ENCODE data around the gene PPP2R5E. TPM values are rescaled to one million over a fixed set of nuclear protein-coding genes. Genes with fewer than 3 reads are reported as not detected.

PPP2R5E gene
- total and polyA plus RNA-seq, 2 experiments from 2014 or later, result 21.8 to 31.8 TPM

DNA sequence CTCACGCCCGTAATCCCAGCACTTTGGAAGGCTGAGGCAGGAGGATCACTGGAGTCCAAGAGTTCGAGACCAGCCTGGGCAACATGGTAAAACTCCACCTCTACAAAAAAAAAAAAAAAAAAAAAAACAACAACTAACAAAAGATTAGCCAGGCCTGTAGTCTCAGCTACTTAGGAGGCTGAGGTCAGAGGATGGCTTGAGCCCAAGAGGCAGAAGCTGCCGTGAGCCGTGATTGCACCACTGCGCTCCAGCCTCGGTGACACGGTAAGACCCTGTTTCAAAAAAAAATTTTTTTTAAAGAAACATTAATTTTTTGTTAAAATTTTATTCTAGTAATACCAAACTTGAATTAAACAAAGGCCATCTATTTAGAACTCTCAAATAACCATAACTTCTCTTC lies 77.8 kb downstream of the PPP2R5E start:
- no peak for TF ChIP-seq EZH2 (IDR thresholded peaks at IDR 0.05; ENCODE audit: insufficient read depth, poor library complexity, severe bottlenecking)
- TF ChIP-seq EZH2phosphoT487 (IDR thresholded peaks at IDR 0.05; ENCODE audit: insufficient read depth, low read depth), result no peak
- Histone ChIP-seq H3K9me2 (ENCODE audit: insufficient read depth) (no peaks in the 10 kb centered on the region), H3K4me1 (ENCODE audit: insufficient read depth) (peaks cover under 1% of the 10 kb centered on the region; the same call in 1 of the 2 replicates), H3K4me3 (no peak overlapping the region), H4K20me1 (ENCODE audit: insufficient read depth) (no peaks in the 10 kb centered on the region; the same call in 1 of the 2 replicates), H3F3A (ENCODE audit: insufficient read depth) (no peaks in the 10 kb centered on the region), H3K9ac (no peak overlapping the region), H3K79me2 (ENCODE audit: insufficient read depth) (peaks cover 100% of the 10 kb centered on the region), H3K4me2 (ENCODE audit: unreplicated experiment) (no peak overlapping the region), H3K27me3 (replicated peaks; ENCODE audit: insufficient read depth) (no peaks in the 10 kb centered on the region), H2AFZ (no peak overlapping the region), H3K27ac (no peak overlapping the region), H3K36me3 (ENCODE audit: low read depth) (no peaks in the 10 kb centered on the region), H3K9me3 (ENCODE audit: low read depth) (no peaks in the 10 kb centered on the region)
- in situ Hi-C loops (cut with MboI), result no loop called here
- peak; percentile 13 for DNase-seq
- WGBS, 2 experiments (ENCODE audit: low coverage in 1 of 2, low lambda C conversion rate in 2 of 2, missing lambda C conversion rate in 2 of 2), result 80 to 85% methylated on average over 8 of the region's 8 CpGs

DNA sequence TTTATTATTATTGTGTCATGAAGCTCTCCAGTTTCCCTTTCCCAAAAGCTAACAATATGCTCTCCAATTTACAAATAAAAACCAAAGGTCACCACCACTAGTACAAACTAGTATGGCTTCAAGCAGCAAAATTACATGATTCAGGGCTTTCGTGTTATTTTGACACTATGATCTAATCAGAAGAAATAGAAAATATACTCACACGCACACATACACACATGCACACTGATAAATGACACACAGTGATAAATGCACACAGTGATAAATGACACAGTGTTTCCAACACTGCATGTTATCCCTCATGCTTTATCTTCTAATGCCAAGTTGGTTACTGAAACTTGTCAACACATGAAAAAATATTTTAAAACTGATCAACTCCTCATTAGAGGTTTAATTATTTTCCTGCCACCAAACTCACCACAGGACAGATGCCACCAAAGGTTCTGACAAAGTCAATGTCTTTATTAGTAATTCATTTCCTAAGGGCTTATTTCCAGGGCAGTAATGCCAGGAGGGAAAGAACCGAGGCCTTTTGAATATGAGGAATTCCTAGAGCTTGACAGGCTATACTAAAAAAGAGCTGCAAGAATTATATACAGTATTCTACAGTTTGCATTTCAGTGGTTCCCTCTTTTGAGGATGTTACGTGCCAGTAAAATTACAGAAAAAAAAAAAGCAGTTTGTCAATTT lies 82.4 kb downstream of the PPP2R5E start:
- Histone ChIP-seq H3K27me3 (replicated peaks; ENCODE audit: insufficient read depth) (no peaks in the 10 kb centered on the region), H3F3A (ENCODE audit: insufficient read depth) (no peaks in the 10 kb centered on the region), H3K4me3 (no peak overlapping the region), H3K9me3 (ENCODE audit: low read depth) (no peaks in the 10 kb centered on the region), H3K27ac (no peak overlapping the region), H3K9me2 (ENCODE audit: insufficient read depth) (no peaks in the 10 kb centered on the region), H3K4me2 (ENCODE audit: unreplicated experiment) (no peak overlapping the region), H3K36me3 (ENCODE audit: low read depth) (no peaks in the 10 kb centered on the region), H3K9ac (no peak overlapping the region), H3K79me2 (ENCODE audit: insufficient read depth) (peaks cover 99% of the 10 kb centered on the region), H3K4me1 (ENCODE audit: insufficient read depth) (no peaks in the 10 kb centered on the region), H4K20me1 (ENCODE audit: insufficient read depth) (peaks cover 5% of the 10 kb centered on the region), H2AFZ (no peak overlapping the region)
- DNase-seq, result no peak
- in situ Hi-C loops (cut with MboI), result no loop called here
- TF ChIP-seq EZH2phosphoT487 (IDR thresholded peaks at IDR 0.05; ENCODE audit: insufficient read depth, low read depth) (no peak), EZH2 (IDR thresholded peaks at IDR 0.05; ENCODE audit: insufficient read depth, poor library complexity, severe bottlenecking) (no peak)
- 52 to 53% methylated on average over 4 of the region's 4 CpGs for WGBS, 2 experiments (ENCODE audit: low coverage in 1 of 2, low lambda C conversion rate in 2 of 2, missing lambda C conversion rate in 2 of 2)

DNA sequence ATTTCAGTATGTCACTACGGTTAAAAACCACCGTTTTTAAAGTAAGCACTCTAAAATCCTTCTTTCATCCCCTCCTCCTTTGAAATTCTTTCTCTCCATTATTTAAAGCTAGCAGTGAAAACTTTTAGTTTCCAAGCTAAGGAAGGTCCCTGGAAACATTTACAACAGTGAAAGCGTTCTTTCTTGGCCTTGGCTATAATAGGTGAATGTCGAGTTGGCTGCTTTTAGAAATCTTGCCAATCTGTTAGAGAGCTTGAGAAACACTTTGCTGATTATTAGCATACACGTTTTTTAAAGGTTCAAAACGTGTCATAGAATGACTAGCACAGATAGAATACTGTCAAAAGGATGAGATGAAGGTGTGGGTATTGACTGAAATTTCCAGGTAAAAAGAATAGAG lies 83.4 kb downstream of the PPP2R5E start:
- in situ Hi-C loops (cut with MboI), result no loop called here
- Histone ChIP-seq H3K27ac (no peak overlapping the region), H3K9me2 (ENCODE audit: insufficient read depth) (no peaks in the 10 kb centered on the region), H3K9me3 (ENCODE audit: low read depth) (no peaks in the 10 kb centered on the region), H3K27me3 (replicated peaks; ENCODE audit: insufficient read depth) (no peaks in the 10 kb centered on the region), H3K4me1 (ENCODE audit: insufficient read depth) (peaks cover 4% of the 10 kb centered on the region; the same call in 1 of the 2 replicates), H3K4me3 (no peak overlapping the region), H2AFZ (no peak overlapping the region), H4K20me1 (ENCODE audit: insufficient read depth) (peaks cover 10% of the 10 kb centered on the region), H3K36me3 (ENCODE audit: low read depth) (no peaks in the 10 kb centered on the region), H3K9ac (no peak overlapping the region), H3F3A (ENCODE audit: insufficient read depth) (no peaks in the 10 kb centered on the region), H3K79me2 (ENCODE audit: insufficient read depth) (peaks cover 99% of the 10 kb centered on the region), H3K4me2 (ENCODE audit: unreplicated experiment) (no peak overlapping the region)
- whole genome bisulfite sequencing, 2 experiments (ENCODE audit: low coverage in 1 of 2, low lambda C conversion rate in 2 of 2, missing lambda C conversion rate in 2 of 2), result 78% methylated on average over 6 of the region's 6 CpGs
- no peak for DNase-seq
- TF ChIP-seq EZH2 (IDR thresholded peaks at IDR 0.05; ENCODE audit: insufficient read depth, poor library complexity, severe bottlenecking) (no peak), EZH2phosphoT487 (IDR thresholded peaks at IDR 0.05; ENCODE audit: insufficient read depth, low read depth) (no peak)

DNA sequence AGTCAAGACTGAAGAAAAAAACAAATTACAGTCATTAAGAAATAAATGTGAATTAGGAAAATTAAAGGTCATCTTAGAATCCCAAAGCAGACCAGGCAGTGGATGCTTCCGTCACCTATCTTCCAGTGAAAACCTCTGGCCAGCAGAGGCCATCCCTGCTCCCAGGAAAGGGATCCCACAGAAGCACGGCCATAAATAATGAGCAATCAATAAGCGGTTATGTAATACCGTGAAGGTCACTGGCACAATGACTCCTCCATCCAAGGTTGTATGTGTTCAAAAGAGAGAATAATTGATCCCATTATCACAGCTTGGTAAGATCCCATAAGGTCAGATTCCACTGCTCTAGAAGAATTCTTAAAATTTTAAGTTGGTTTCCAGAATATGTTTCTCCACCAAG lies 85.7 kb downstream of the PPP2R5E start:
- no peak for TF ChIP-seq EZH2phosphoT487 (IDR thresholded peaks at IDR 0.05; ENCODE audit: insufficient read depth, low read depth)
- TF ChIP-seq EZH2 (IDR thresholded peaks at IDR 0.05; ENCODE audit: insufficient read depth, poor library complexity, severe bottlenecking), result no peak
- WGBS, 2 experiments (ENCODE audit: low coverage in 1 of 2, low lambda C conversion rate in 2 of 2, missing lambda C conversion rate in 2 of 2), result 87 to 92% methylated on average over 4 of the region's 4 CpGs
- H3K9ac ChIP-seq, result no peak overlapping the region

More for the DNA sequence above, 85.7 kb downstream of the PPP2R5E start:
- no peaks in the 10 kb centered on the region for H3K9me2 ChIP-seq (ENCODE audit: insufficient read depth)
- H3K4me1 ChIP-seq (ENCODE audit: insufficient read depth), result peaks cover 10% of the 10 kb centered on the region
- H3K9me3 ChIP-seq (ENCODE audit: low read depth), result no peaks in the 10 kb centered on the region
- H4K20me1 ChIP-seq (ENCODE audit: insufficient read depth), result peaks cover 11% of the 10 kb centered on the region
- in situ Hi-C loops (cut with MboI), result no loop called here
- H2AFZ ChIP-seq, result no peak overlapping the region
- no peak overlapping the region for H3K27ac ChIP-seq
- no peaks in the 10 kb centered on the region for H3K27me3 ChIP-seq (replicated peaks; ENCODE audit: insufficient read depth)
- no peak overlapping the region for H3K4me2 ChIP-seq (ENCODE audit: unreplicated experiment)
- no peaks in the 10 kb centered on the region for H3K36me3 ChIP-seq (ENCODE audit: low read depth)
- H3K79me2 ChIP-seq (ENCODE audit: insufficient read depth), result peaks cover 99% of the 10 kb centered on the region
- peaks cover 16% of the 10 kb centered on the region; the same call in 1 of the 2 replicates for H3F3A ChIP-seq (ENCODE audit: insufficient read depth)
- no peak for DNase-seq
- H3K4me3 ChIP-seq, result no peak overlapping the region

All from GM23248 (cell line).